GM12892 (cell line): ENCODE results near the gene MAP4K1.

ENCODE experiments used
- POLR2A ChIP-seq: IDR thresholded peaks from 2 replicates; pipeline ENCODE4 v1.6.1; 2011; ENCODE audit warnings: low read depth, low read length, control low read depth
- POLR2AphosphoS5 ChIP-seq: IDR thresholded peaks from 2 replicates; pipeline ENCODE4 v1.6.1; 2011; ENCODE audit warnings: low read depth, low read length, control low read depth
- TAF1 ChIP-seq: IDR thresholded peaks from 2 replicates; pipeline ENCODE4 v1.6.1; 2011; ENCODE audit warnings: low read depth, mild to moderate bottlenecking, control low read depth, low read length, borderline replicate concordance

DNA sequence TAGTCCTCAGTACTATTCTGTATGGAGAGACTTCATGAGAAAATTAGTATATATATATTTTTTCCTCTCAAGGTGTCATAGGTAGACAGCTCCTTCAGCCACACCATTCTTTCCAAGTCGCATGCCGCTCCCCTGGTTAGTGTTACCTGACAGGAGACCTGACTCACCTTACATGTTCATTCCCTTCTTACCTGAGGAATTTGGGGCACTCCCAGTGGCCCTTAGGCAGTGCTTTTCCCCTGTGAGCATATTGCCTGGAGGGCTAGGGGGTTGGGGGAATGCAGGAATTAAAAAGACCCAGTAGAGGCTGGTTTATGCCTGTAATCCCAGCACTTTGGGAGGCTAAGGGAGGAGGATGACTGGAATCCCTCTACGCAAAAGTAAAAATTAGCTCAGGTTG, 20.7 kb upstream of the MAP4K1 start:
- TF ChIP-seq POLR2A = no peak
- no peak for TF ChIP-seq POLR2AphosphoS5
- no peak for TF ChIP-seq TAF1
